Stomach (tissue), 9 donors: ENCODE results near the gene FAM240A. TPM values are rescaled to one million over a fixed set of nuclear protein-coding genes. Genes with fewer than 3 reads are reported as not detected.

ENCODE experiments used
- DNase-seq, 2 donors: peaks; one replicate each; pipeline versions ENCODE4 v3.0.0 to v3.0.0-alpha.2; 2013 to 2019
- H3K27ac ChIP-seq, 5 donors: fragments of 200-600 bp in 4 of 5; sonication (generic) in 4 of 5; one replicate each; pipeline ENCODE4 v1.5.1; 2013 to 2019; ENCODE audit warnings: mild to moderate bottlenecking in 1 of 5, moderate library complexity in 1 of 5
- H3K27me3 ChIP-seq, 3 donors: fragments of 200-600 bp; sonication (generic); one replicate each; pipeline ENCODE4 v1.5.1; 2017 to 2019; ENCODE audit warnings: mixed run types in 1 of 3
- H3K36me3 ChIP-seq, 4 donors: fragments of 200-600 bp; sonication (generic); 1 replicate in 3 of 4; 2 replicates in 1 of 4; pipeline ENCODE4 v1.5.1; 2016 to 2019
- H3K4me1 ChIP-seq, 4 donors: fragments of 200-600 bp; sonication (generic); one replicate each; pipeline ENCODE4 v1.5.1; 2016 to 2019
- H3K4me3 ChIP-seq, 4 donors: fragments of 200-600 bp; sonication (generic) in 3 of 4; one replicate each; pipeline ENCODE4 v1.5.1; 2016 to 2019; ENCODE audit warnings: mild to moderate bottlenecking in 1 of 4
- H3K9me3 ChIP-seq, 4 donors: fragments of 200-600 bp; sonication (generic); one replicate each; pipeline ENCODE4 v1.5.1; 2016 to 2019
- CTCF ChIP-seq, 7 experiments: fragments of 450-650 bp in 4 of 7; fragments of 200-600 bp in 3 of 7; sonication (generic) in 3 of 7; IDR thresholded peaks; one replicate each; pipeline ENCODE4 v1.5.1; 2016 to 2019; ENCODE audit warnings: antibody characterized with exemption in 7 of 7, control low read depth in 2 of 7, mild to moderate bottlenecking in 1 of 7
- EP300 ChIP-seq: sonication (generic); formaldehyde crosslinking; IDR thresholded peaks from one replicate; pipeline ENCODE4 v1.6.1; 2017; ENCODE audit warnings: antibody characterized with exemption
- POLR2A ChIP-seq, 4 donors: fragments of 450-650 bp; IDR thresholded peaks; one replicate each; pipeline ENCODE4 v1.6.1; 2016; ENCODE audit warnings: antibody characterized with exemption in 4 of 4, control low read depth in 2 of 4, mild to moderate bottlenecking in 1 of 4, moderate library complexity in 1 of 4
- POLR2AphosphoS5 ChIP-seq, 3 donors: sonication (generic); formaldehyde crosslinking; IDR thresholded peaks; one replicate each; pipeline ENCODE4 v1.6.1; 2016; ENCODE audit warnings: antibody characterized with exemption in 3 of 3
- WGBS, 5 donors: extraction: QIAGEN DNeasy Blood & Tissue Kit in 3 of 5; methylation state at CpG; one replicate each; pipeline versions ENCODE4 v1.1.5 to v1.1.7; 2013 to 2018; 5-methylcytosine and 5-hydroxymethylcytosine counted together
- intact Hi-C: fragments of 100-400 bp; cut with DNase I; formaldehyde crosslinking; loops from one replicate; pipeline ENCODE4 v1.15.1; 2023; ENCODE audit warnings: low total_unique reads
- polyA plus RNA-seq, 3 donors: library from polyadenylated mRNA; stranded (reverse); fragments of 200-250 nt; gene quantifications; one replicate each; pipeline ENCODE4 v1.2.3, GENCODE V29; 2013
- small RNA-seq, 4 donors: library from RNA; depleted of rRNA; stranded (forward); fragments of <200 nt; gene quantifications; one replicate each; pipeline ENCODE3, GENCODE V24; 2016
- total RNA-seq, 5 donors: library from RNA; depleted of rRNA; stranded (reverse); fragments of >200 nt; gene quantifications; one replicate each; pipeline versions ENCODE4 v1.1.0 to v1.2.3, GENCODE V29; 2014 to 2016
- donor health status: healthy with polysubstance abuse.
- donor health status: Bipolar disorder and iron deficiency.
- donor health status: healthy.

Gene FAM240A
- total and polyA plus RNA-seq, 8 donors: not detected

- H3K4me3 ChIP-seq: no peak overlapping the region
- intact Hi-C loops: no loop called here
- H3K27me3 ChIP-seq: no peaks in the 10 kb centered on the region
- DNase-seq: no peak
- H3K9me3 ChIP-seq: no peaks in the 10 kb centered on the region
- H3K4me1 ChIP-seq: peaks cover 0 to 14% (median 9%) of the 10 kb centered on the region in 4 donors
- H3K27ac ChIP-seq: no peak overlapping the region
- 92 to 96% (median 94%) methylated on average over 11 to 12 of the region's 12 CpGs for WGBS, 5 donors
- peaks cover 0 to 56% (median 26%) of the 10 kb centered on the region in 4 donors for H3K36me3 ChIP-seq
- no peak for TF ChIP-seq POLR2AphosphoS5 (IDR thresholded peaks at IDR 0.05)
- no peak for TF ChIP-seq POLR2A (IDR thresholded peaks at IDR 0.05)
- TF ChIP-seq CTCF (IDR thresholded peaks at IDR 0.05): no peak
- TF ChIP-seq EP300: no peak
Observed at GRCh38 chr3:46674031-46674845, 61.9 kb downstream of the FAM240A start.

DNA sequence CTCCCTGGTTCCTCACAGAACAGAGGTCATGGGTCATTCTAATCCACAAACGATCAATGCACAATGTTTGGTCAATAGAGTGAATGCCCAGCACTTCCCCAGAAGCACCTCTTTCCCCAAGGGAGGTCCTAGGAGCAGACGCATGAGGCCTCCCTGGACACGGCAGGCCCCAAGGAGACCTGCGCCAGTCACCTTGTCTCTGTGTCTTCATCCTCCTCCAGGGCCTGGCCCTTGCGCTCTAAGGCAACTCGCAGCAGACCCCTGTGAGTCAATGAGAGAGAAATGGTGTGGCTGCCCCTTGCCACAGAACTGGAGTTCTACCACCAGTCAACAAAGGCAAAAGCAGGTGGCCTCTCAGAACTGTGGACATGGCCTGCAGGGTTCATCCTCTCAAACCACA is 63.1 kb downstream of the FAM240A start:
- Histone ChIP-seq H3K27ac (no peak overlapping the region), H3K36me3 (peaks cover 0 to 67% (median 28%) of the 10 kb centered on the region in 4 donors), H3K9me3 (no peaks in the 10 kb centered on the region), H3K4me3 (no peak overlapping the region), H3K27me3 (no peaks in the 10 kb centered on the region), H3K4me1 (peaks cover 0 to 14% (median 9%) of the 10 kb centered on the region in 4 donors)
- 88 to 100% (median 92%) methylated on average over 1 to 6 of the region's 6 CpGs for WGBS, 5 donors
- TF ChIP-seq CTCF (IDR thresholded peaks at IDR 0.05): no peak
- no peak for DNase-seq
- intact Hi-C loops: no loop called here

Small RNAs within 50 kb of the gene (small RNA-seq; reads per million reads assigned to genes)
- 0 reads per million in 4 donors for gene RF00591

Other genes with a start within 250 kb of the FAM240A start
- 1 to 10 TPM in 1 of 5 donors, under 1 TPM in 1, not detected in 3; 0.18 to 9.4 TPM for gene CCR5, start 241.6 kb upstream of the FAM240A start, total RNA-seq
- gene CCR5, start 241.6 kb upstream of the FAM240A start, polyA plus RNA-seq: 1 to 10 TPM in 1 of 3 donors, under 1 TPM in 2; 0.44 to 2.0 (median 0.68) TPM
- 1 to 10 TPM in 2 of 5 donors, not detected in 3; 2.8 to 5.2 TPM for gene CCRL2, start 205.3 kb upstream of the FAM240A start, total RNA-seq
- 1 to 10 TPM in 2 of 3 donors, under 1 TPM in 1; 0.76 to 2.0 (median 1.5) TPM for gene CCRL2, start 205.3 kb upstream of the FAM240A start, polyA plus RNA-seq
- gene LTF, start 147.6 kb upstream of the FAM240A start, total RNA-seq: 100 to 1,000 TPM in 2 of 5 donors, 10 to 100 TPM in 2, under 1 TPM in 1; 0.58 to 275 (median 22.4) TPM
- gene LTF, start 147.6 kb upstream of the FAM240A start, polyA plus RNA-seq: 1,000 to 10,000 TPM in 1 of 3 donors, 100 to 1,000 TPM in 1, 1 to 10 TPM in 1; 8.1 to 1,112 (median 398) TPM
- not detected for gene RTP3, start 114.5 kb upstream of the FAM240A start, total RNA-seq
- not detected for gene RTP3, start 114.5 kb upstream of the FAM240A start, polyA plus RNA-seq
- 1 to 10 TPM in 4 of 5 donors, not detected in 1; 1.7 to 4.6 (median 1.8) TPM for gene LRRC2, start 46.2 kb upstream of the FAM240A start, total RNA-seq
- 1 to 10 TPM; 1.0 to 2.1 (median 1.5) TPM for gene LRRC2, start 46.2 kb upstream of the FAM240A start, polyA plus RNA-seq
- 100 to 1,000 TPM in 1 of 5 donors, 10 to 100 TPM in 4; 10.8 to 107 (median 50.0) TPM for gene ALS2CL, start 81.2 kb downstream of the FAM240A start, total RNA-seq
- 100 to 1,000 TPM in 1 of 3 donors, 1 to 10 TPM in 2; 5.3 to 103 (median 9.3) TPM for gene ALS2CL, start 81.2 kb downstream of the FAM240A start, polyA plus RNA-seq
- gene TMIE, start 88.9 kb downstream of the FAM240A start, total RNA-seq: under 1 TPM in 1 of 5 donors, not detected in 4; 0.55 TPM
- 1 to 10 TPM in 1 of 3 donors, under 1 TPM in 1, not detected in 1; 0.46 to 1.0 TPM for gene TMIE, start 88.9 kb downstream of the FAM240A start, polyA plus RNA-seq
- under 1 TPM in 1 of 5 donors, not detected in 4; under 0.01 TPM for gene PRSS50, start 105.3 kb downstream of the FAM240A start, total RNA-seq
- under 1 TPM in 1 of 3 donors, not detected in 2; 0.10 TPM for gene PRSS50, start 105.3 kb downstream of the FAM240A start, polyA plus RNA-seq